HCT116 (cell line): ENCODE data around the gene C6orf47. TPM values are rescaled to one million over a fixed set of nuclear protein-coding genes. Genes with fewer than 3 reads are reported as not detected.

ENCODE experiments used
- ATAC-seq: fragments of 200-7000 bp; cut with Tn5 transposase; 2 replicates; pipeline ENCODE4 v1.9.1; 2020; ENCODE audit warnings: mild to moderate bottlenecking, moderate library complexity
- BruUV-seq: library from RNA; stranded (reverse); fragments of 400-500 nt; replicated peaks from 2 replicates; lab custom pipeline; 2021; lab: Mats Ljungman, UMichigan
- CTCF ChIA-PET: fragments of 300-600 bp; sonication (Branson Sonifier 250); formaldehyde crosslinking; loops from one replicate; lab custom pipeline; 2021; ENCODE audit warnings: antibody characterized with exemption; lab: Charles Lee
- POLR2A ChIA-PET: fragments of 300-600, 350-600 bp; sonication (Branson Sonifier 250); formaldehyde crosslinking; loops from one replicate; lab custom pipeline; 2021; ENCODE audit warnings: antibody characterized with exemption; lab: Charles Lee
- RAD21 ChIA-PET, 2 experiments: fragments of 300-600 bp; sonication (Branson Sonifier 250); formaldehyde crosslinking; loops; one replicate each; lab custom pipeline; 2023; ENCODE audit warnings: low total read pairs in 2 of 2; ENCODE audit not compliant: uncharacterized antibody in 2 of 2, unreplicated experiment in 2 of 2, low non-redundant PET in 1 of 2; lab: Charles Lee
- DNase-seq: peaks from one replicate; pipeline ENCODE4 v3.0.0-alpha.2; 2010; ENCODE audit warnings: low read depth, low spot score
- H2AFZ ChIP-seq: fragments of 200-600 bp; shearing (Covaris generic), sonication (generic); 2 replicates; pipeline ENCODE4 v1.6.1; 2017; ENCODE audit warnings: low read depth, mixed run types, mixed read lengths, antibody characterized with exemption, low read length; ENCODE audit not compliant: poor library complexity, severe bottlenecking
- H3K27ac ChIP-seq: 2 replicates; pipeline ENCODE4 v1.5.1; 2012; ENCODE audit warnings: low read depth, low read length
- H3K27me3 ChIP-seq: fragments of 200-600 bp; sonication (generic); 2 replicates; pipeline ENCODE4 v1.6.1; 2016; ENCODE audit warnings: mixed run types, low read length, mixed read lengths; ENCODE audit not compliant: insufficient read depth
- H3K36me3 ChIP-seq, 2 experiments: fragments of 200-500 bp in 1 of 2; fragments of 200-600 bp in 1 of 2; sonication (Bioruptor generic) in 1 of 2; sonication (generic) in 1 of 2; 2 replicates each; pipeline versions ENCODE4 v1.5.1 to v1.6.1; 2014 to 2016; ENCODE audit warnings: low read length in 2 of 2, inconsistent platforms in 1 of 2, mixed read lengths in 1 of 2, mixed run types in 1 of 2; ENCODE audit not compliant: insufficient read depth in 2 of 2, control insufficient read depth in 1 of 2
- H3K4me1 ChIP-seq, 2 experiments: fragments of 200-600 bp in 1 of 2; sonication (generic) in 1 of 2; 2 replicates each; pipeline versions ENCODE4 v1.5.1 to v1.6.1; 2012 to 2017; ENCODE audit warnings: low read length in 2 of 2, inconsistent platforms in 1 of 2, mild to moderate bottlenecking in 1 of 2, mixed read lengths in 1 of 2, mixed run types in 1 of 2, moderate library complexity in 1 of 2; ENCODE audit not compliant: insufficient read depth in 2 of 2, control insufficient read depth in 1 of 2
- H3K4me2 ChIP-seq: fragments of 200-600 bp; sonication (generic); 2 replicates; pipeline ENCODE4 v1.6.1; 2017; ENCODE audit warnings: mixed run types, low read length, mixed read lengths
- H3K4me3 ChIP-seq, 2 experiments: fragments of 200-600 bp in 1 of 2; sonication (generic) in 1 of 2; replicated peaks in 1 of 2; 2 replicates each; pipeline ENCODE4 v1.5.1; 2011 to 2016; ENCODE audit warnings: low read length in 2 of 2, control low read depth in 1 of 2, low read depth in 1 of 2, mild to moderate bottlenecking in 1 of 2, mixed read lengths in 1 of 2, mixed run types in 1 of 2
- H3K79me2 ChIP-seq: fragments of 200-600 bp; sonication (generic); 2 replicates; pipeline ENCODE4 v1.6.1; 2017; ENCODE audit warnings: mild to moderate bottlenecking, mixed run types, low read length, moderate library complexity, mixed read lengths; ENCODE audit not compliant: insufficient read depth
- H3K9ac ChIP-seq: fragments of 200-600 bp; sonication (generic); 2 replicates; pipeline ENCODE4 v1.6.1; 2016; ENCODE audit warnings: low read length, mixed read lengths
- H3K9me2 ChIP-seq: fragments of 200-600 bp; sonication (generic), shearing (Covaris generic); 2 replicates; pipeline ENCODE4 v1.6.1; 2017; ENCODE audit warnings: mixed run types, mild to moderate bottlenecking, moderate library complexity; ENCODE audit not compliant: insufficient read depth
- H3K9me3 ChIP-seq, 2 experiments: fragments of 200-500 bp in 1 of 2; fragments of 200-600 bp in 1 of 2; sonication (Bioruptor generic) in 1 of 2; sonication (generic) in 1 of 2; 2 replicates each; pipeline ENCODE4 v1.6.1; 2014 to 2017; ENCODE audit warnings: low read length in 2 of 2, mixed read lengths in 2 of 2, inconsistent platforms in 1 of 2, low read depth in 1 of 2, mild to moderate bottlenecking in 1 of 2, mixed run types in 1 of 2, moderate library complexity in 1 of 2; ENCODE audit not compliant: control insufficient read depth in 1 of 2, insufficient read depth in 1 of 2
- H4K20me1 ChIP-seq: fragments of 200-600 bp; sonication (generic), shearing (Covaris generic); 2 replicates; pipeline ENCODE4 v1.6.1; 2017; ENCODE audit warnings: mixed run types, mild to moderate bottlenecking, moderate library complexity; ENCODE audit not compliant: insufficient read depth
- CBX3 ChIP-seq: IDR thresholded peaks from 2 replicates; pipeline ENCODE4 v1.6.1; 2012; ENCODE audit warnings: low read depth
- CTCF ChIP-seq, 3 experiments: fragments of 200-600 bp in 1 of 3; sonication (generic) in 1 of 3; IDR thresholded peaks in 2 of 3; conservative IDR thresholded peaks in 1 of 3; 2 replicates each; pipeline ENCODE4 v1.5.1; 2012 to 2017; ENCODE audit warnings: low read depth in 2 of 3, low read length in 2 of 3, antibody characterized with exemption in 1 of 3, borderline replicate concordance in 1 of 3, control low read depth in 1 of 3, mild to moderate bottlenecking in 1 of 3, mixed read lengths in 1 of 3, mixed run types in 1 of 3, moderate library complexity in 1 of 3; ENCODE audit not compliant: insufficient read depth in 1 of 3
- EGR1 ChIP-seq: IDR thresholded peaks from 2 replicates; pipeline ENCODE4 v1.6.1; 2012; ENCODE audit warnings: low read depth
- ELF1 ChIP-seq: IDR thresholded peaks from 2 replicates; pipeline ENCODE4 v1.6.1; 2012; ENCODE audit warnings: low read depth, borderline replicate concordance
- EZH2 ChIP-seq: fragments of 200-600 bp; sonication (generic); IDR thresholded peaks from 2 replicates; pipeline ENCODE4 v1.6.1; 2017; ENCODE audit warnings: antibody characterized with exemption, mixed run types
- EZH2phosphoT487 ChIP-seq: fragments of 200-600 bp; IDR thresholded peaks from 2 replicates; pipeline ENCODE4 v1.6.1; 2018; ENCODE audit warnings: antibody characterized with exemption, borderline replicate concordance
- FOSL1 ChIP-seq: IDR thresholded peaks from 2 replicates; pipeline ENCODE4 v1.6.1; 2012; ENCODE audit warnings: low read depth
- JUND ChIP-seq: IDR thresholded peaks from 2 replicates; pipeline ENCODE4 v1.6.1; 2012
- POLR2A ChIP-seq: IDR thresholded peaks from 2 replicates; pipeline ENCODE4 v1.7.0; 2011; ENCODE audit warnings: borderline replicate concordance; ENCODE audit not compliant: insufficient read depth, insufficient read length; ENCODE audit errors: extremely low read depth
- POLR2AphosphoS5 ChIP-seq: IDR thresholded peaks from 2 replicates; pipeline ENCODE4 v1.6.1; 2011; ENCODE audit warnings: mild to moderate bottlenecking, low read depth, low read length, moderate library complexity
- SIN3A ChIP-seq: IDR thresholded peaks from 2 replicates; pipeline ENCODE4 v1.6.1; 2012; ENCODE audit warnings: low read depth
- ZBTB33 ChIP-seq: IDR thresholded peaks from 2 replicates; pipeline ENCODE4 v1.6.1; 2011; ENCODE audit warnings: mild to moderate bottlenecking, low read length, moderate library complexity; ENCODE audit not compliant: insufficient replicate concordance; ENCODE audit errors: extremely low read depth
- ZFX ChIP-seq: fragments of 450-650 bp; IDR thresholded peaks from 2 replicates; pipeline ENCODE4 v1.6.1; 2017
- intact Hi-C: fragments of 100-400 bp; cut with micrococcal nuclease; formaldehyde crosslinking; loops from 2 replicates; pipeline ENCODE4 v1.10.0; 2022
- total RNA-seq: library from RNA; stranded (reverse); gene quantifications from one replicate; pipeline ENCODE4 v1.2.1, GENCODE V29; 2021; ENCODE audit not compliant: unreplicated experiment
- TF ChIP-seq, protein P1 (sequence below): IDR thresholded peaks from 2 replicates; pipeline ENCODE4 v1.6.1; 2012

C6orf47 gene
- total RNA-seq, 1 experiment from 2014 or later: 13.4 TPM

GRCh38 chr6:31655349-31656237 lies 5.0 kb downstream of the C6orf47 start, which contains the start of gene APOM:
Gene APOM, plus strand, starts transcription at chr6:31655894. Its CDS starts 73 bp downstream, at chr6:31655967.
- H3K9me2 ChIP-seq: no peaks in the 10 kb centered on the region
- no peak within 1 kb of the TSS for H3K27ac ChIP-seq
- no peaks in the 10 kb centered on the region for H3K27me3 ChIP-seq
- no peak within 1 kb of the TSS for H3K4me3 ChIP-seq
- no peak within 1 kb of the TSS for H3K4me2 ChIP-seq
- H2AFZ ChIP-seq: no peak within 1 kb of the TSS
- no peak within 1 kb of the TSS for H3K9ac ChIP-seq
- H3K9me3 ChIP-seq: no peaks in the 10 kb centered on the region
- peaks cover 46% of the 10 kb centered on the region for H3K79me2 ChIP-seq
- peaks cover 12 to 35% of the 10 kb centered on the region in 2 experiments for H3K4me1 ChIP-seq
- DNase-seq (no peak), ATAC-seq (no peak)
- RAD21 ChIA-PET: no interaction called here
- TF ChIP-seq POLR2A (no peak), JUND (no peak)
- H4K20me1 ChIP-seq: no peaks in the 10 kb centered on the region
- POLR2A ChIA-PET: interaction anchor here (3.1 kb wide), 1 partner anchor 10 kb away, joined by 16 read pairs; the partner anchor contains the start of genes CSNK2B and GPANK1
- no TSS peak for BruUV-seq
- H3K36me3 ChIP-seq: no peaks in the 10 kb centered on the region
- intact Hi-C loops: no loop called here
- CTCF ChIA-PET: no interaction called here

DNA sequence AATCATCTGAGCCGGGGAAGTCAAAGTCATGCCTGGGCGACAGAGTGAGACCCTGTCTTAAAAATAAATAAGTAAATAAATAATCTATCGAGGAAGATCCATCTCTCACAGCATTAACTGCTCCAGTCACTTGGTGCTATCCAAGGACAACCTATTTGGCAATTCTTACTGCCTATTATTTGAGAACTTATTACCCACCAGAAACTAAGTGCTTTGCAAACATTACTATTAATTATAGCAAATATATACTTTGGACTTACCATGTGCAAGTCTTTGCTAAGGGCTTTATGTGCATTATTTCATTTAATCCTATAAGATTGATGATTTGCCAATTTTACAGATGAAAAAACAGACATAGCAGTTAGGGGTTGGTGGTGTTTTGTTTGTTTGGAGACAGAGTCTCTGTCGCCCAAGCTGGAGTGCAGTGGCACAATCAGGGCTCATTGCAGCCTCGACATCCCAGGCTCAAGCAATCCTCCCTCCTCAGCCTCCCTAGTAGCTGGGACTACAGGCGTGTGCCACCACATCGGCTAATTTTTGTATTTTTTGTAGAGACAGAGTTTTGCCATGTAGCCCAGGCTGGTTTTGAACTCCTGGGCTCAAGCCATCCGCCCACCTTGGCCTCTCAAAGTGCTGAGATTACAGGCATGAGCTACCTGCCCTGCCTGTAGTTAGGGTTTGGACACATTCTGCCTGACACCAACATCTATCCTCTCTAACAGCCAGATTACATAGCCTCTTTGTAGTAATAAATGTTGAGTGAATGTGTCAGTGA lies 5.8 kb downstream of the C6orf47 start:
- intact Hi-C loops: no loop called here
- CTCF ChIA-PET: interaction anchor here (1.0 kb wide), 1 partner anchor 136 kb away, joined by 3 read pairs; no protein-coding TSS in a partner anchor
- no peak overlapping the region for H3K4me3 ChIP-seq
- no peaks in the 10 kb centered on the region for H3K27me3 ChIP-seq
- peaks cover 12 to 31% of the 10 kb centered on the region in 2 experiments for H3K4me1 ChIP-seq
- H3K9me3 ChIP-seq: no peaks in the 10 kb centered on the region
- no peak overlapping the region for H3K9ac ChIP-seq
- POLR2A ChIA-PET: interaction anchor here (0.7 to 3.1 kb wide), 2 partner anchors 10 to 177 kb away, joined by 5 to 16 read pairs; partner anchors contain the start of genes CSNK2B and GPANK1
- no peak overlapping the region for H3K27ac ChIP-seq
- RAD21 ChIA-PET: no interaction called here
- BruUV-seq: no TSS peak
- no peak overlapping the region for H3K4me2 ChIP-seq
- DNase-seq (no peak), ATAC-seq (no peak)
- peaks cover 0 to under 1% of the 10 kb centered on the region in 2 experiments; a peak in 2 of 4 replicates for H3K36me3 ChIP-seq
- no peaks in the 10 kb centered on the region for H3K9me2 ChIP-seq
- peaks cover 46% of the 10 kb centered on the region for H3K79me2 ChIP-seq
- no peaks in the 10 kb centered on the region for H4K20me1 ChIP-seq
- no peak overlapping the region for H2AFZ ChIP-seq
- TF ChIP-seq EGR1 (no peak), EZH2 (no peak), CBX3 (no peak), CTCF (IDR thresholded peaks at IDR 0.05 in 2 of 3, conservative IDR thresholded peaks at IDR 0.05 in 1 of 3; ENCODE audit: borderline replicate concordance in 1 of 3, insufficient read depth in 1 of 3, low read depth in 2 of 3, low read length in 2 of 3) (no peak), EZH2phosphoT487 (no peak), POLR2AphosphoS5 (no peak), ZBTB33 (no peak), JUND (no peak), ZFX (no peak), SIN3A (no peak), ELF1 (no peak), FOSL1 (no peak)
- TF ChIP-seq, protein P1, sequence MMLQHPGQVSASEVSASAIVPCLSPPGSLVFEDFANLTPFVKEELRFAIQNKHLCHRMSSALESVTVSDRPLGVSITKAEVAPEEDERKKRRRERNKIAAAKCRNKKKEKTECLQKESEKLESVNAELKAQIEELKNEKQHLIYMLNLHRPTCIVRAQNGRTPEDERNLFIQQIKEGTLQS: no peak
